ENCODE results near the gene GPR35.

Gene GPR35

GRCh38 chr2:240646176-240646899 is 21.1 kb downstream of the GPR35 start:
- Histone ChIP-seq H3K9me3 (replicated peaks in 1 of 11) (peaks cover 12 to 31% (median 22%) of the 10 kb centered on the region in 11 experiments), H3K4me1 (peaks cover 8 to 35% (median 22%) of the 10 kb centered on the region in 10 experiments; a peak in 18 of 20 replicates), H3K4me3 (no peak overlapping the region), H3K27me3 (peaks cover 9 to 23% (median 18%) of the 10 kb centered on the region in 11 experiments; a peak in 20 of 22 replicates), H4K20me1 (no peaks in the 10 kb centered on the region), H3K36me3 (no peaks in the 10 kb centered on the region), H3K27ac (no peak overlapping the region), H3K9ac (no peak overlapping the region), H3K4me2 (peak overlapping the region in 6 of 11 experiments; percentile 5 to 53 (median 32); a peak in 7 of 22 replicates)
- TF ChIP-seq Cebpa-rat (IDR thresholded peaks at IDR 0.05) = no peak

- Histone ChIP-seq H3K36me3 (no peaks in the 10 kb centered on the region), H3K4me1 (peaks cover 8 to 35% (median 22%) of the 10 kb centered on the region in 10 experiments; a peak in 18 of 20 replicates), H3K9me3 (replicated peaks in 1 of 11) (peaks cover 9 to 33% (median 22%) of the 10 kb centered on the region in 11 experiments), H4K20me1 (no peaks in the 10 kb centered on the region), H3K27ac (no peak overlapping the region), H3K27me3 (peaks cover 9 to 23% (median 18%) of the 10 kb centered on the region in 11 experiments; a peak in 20 of 22 replicates), H3K4me3 (no peak overlapping the region), H3K9ac (no peak overlapping the region), H3K4me2 (0 out of 22 replicates have a peak overlapping the region, but pooled peaks of 1 of the 11 experiments have one; percentile 38)
- no peak for TF ChIP-seq Cebpa-rat (IDR thresholded peaks at IDR 0.05)
Measured at GRCh38 chr2:240646900-240647502, 21.7 kb downstream of the GPR35 start.

DNA sequence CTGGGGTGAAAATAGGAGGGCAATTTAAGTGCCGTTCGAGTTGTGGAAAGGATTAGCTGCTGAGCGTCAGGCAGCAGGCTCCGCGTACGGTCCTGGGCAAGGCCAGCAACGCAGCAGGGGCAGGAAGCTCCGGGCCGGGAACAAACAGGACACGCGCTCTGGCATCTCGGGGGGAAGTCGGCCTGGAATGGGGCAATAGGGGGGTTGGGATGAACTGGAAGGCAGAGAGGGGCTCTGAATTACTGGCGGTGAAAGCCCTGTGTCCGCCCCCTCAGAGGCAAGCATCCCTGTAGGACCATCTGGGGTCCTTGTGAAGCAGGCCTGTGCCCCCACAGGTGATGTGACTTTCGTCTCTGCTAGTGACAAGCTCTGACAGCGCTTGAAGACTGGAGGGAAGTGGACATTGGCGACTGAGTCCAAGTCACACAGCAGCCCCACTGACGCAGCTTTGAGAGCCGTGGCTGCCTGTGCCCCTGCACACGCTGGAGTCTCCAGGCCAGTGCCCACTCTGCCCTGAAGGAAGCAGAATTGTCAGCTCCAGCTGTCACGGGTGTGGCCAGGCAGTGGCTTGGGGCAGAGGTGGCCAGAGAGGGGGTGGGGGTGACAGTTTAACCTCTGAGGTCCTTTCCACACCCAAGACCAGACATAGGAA is 22.3 kb downstream of the GPR35 start:
- H3K27me3 ChIP-seq = peaks cover 9 to 23% (median 18%) of the 10 kb centered on the region in 11 experiments; a peak in 20 of 22 replicates

GRCh38 chr2:240648155-240648649 is 22.9 kb downstream of the GPR35 start:
- no peaks in the 10 kb centered on the region for H4K20me1 ChIP-seq
- no peak for TF ChIP-seq Cebpa-rat (IDR thresholded peaks at IDR 0.05)
- H3K4me2 ChIP-seq = peak overlapping the region in 8 of 11 experiments; percentile 15 to 61 (median 40); a peak in 14 of 22 replicates
- peaks cover 0 to 21% (median 11%) of the 10 kb centered on the region in 11 experiments; a peak in 14 of 22 replicates for H3K9me3 ChIP-seq (replicated peaks in 1 of 11)
- H3K9ac ChIP-seq = no peak overlapping the region
- no peaks in the 10 kb centered on the region for H3K36me3 ChIP-seq
- no peak overlapping the region for H3K27ac ChIP-seq
- peaks cover 8 to 35% (median 22%) of the 10 kb centered on the region in 10 experiments; a peak in 18 of 20 replicates for H3K4me1 ChIP-seq
- H3K4me3 ChIP-seq = no peak overlapping the region
- H3K27me3 ChIP-seq = peaks cover 9 to 23% (median 18%) of the 10 kb centered on the region in 11 experiments; a peak in 20 of 22 replicates

More for the DNA sequence above, 22.3 kb downstream of the GPR35 start:
- Histone ChIP-seq H3K9me3 (replicated peaks in 1 of 11) (peaks cover 2 to 27% (median 16%) of the 10 kb centered on the region in 11 experiments; a peak in 20 of 22 replicates), H3K36me3 (no peaks in the 10 kb centered on the region), H3K4me1 (peaks cover 8 to 35% (median 22%) of the 10 kb centered on the region in 10 experiments; a peak in 18 of 20 replicates), H3K9ac (no peak overlapping the region), H3K4me2 (peak overlapping the region in 3 of 11 experiments; percentile 15 to 54 (median 42); a peak in 3 of 22 replicates), H4K20me1 (no peaks in the 10 kb centered on the region), H3K27ac (no peak overlapping the region), H3K4me3 (no peak overlapping the region)
- TF ChIP-seq Cebpa-rat (IDR thresholded peaks at IDR 0.05) = no peak

DNA sequence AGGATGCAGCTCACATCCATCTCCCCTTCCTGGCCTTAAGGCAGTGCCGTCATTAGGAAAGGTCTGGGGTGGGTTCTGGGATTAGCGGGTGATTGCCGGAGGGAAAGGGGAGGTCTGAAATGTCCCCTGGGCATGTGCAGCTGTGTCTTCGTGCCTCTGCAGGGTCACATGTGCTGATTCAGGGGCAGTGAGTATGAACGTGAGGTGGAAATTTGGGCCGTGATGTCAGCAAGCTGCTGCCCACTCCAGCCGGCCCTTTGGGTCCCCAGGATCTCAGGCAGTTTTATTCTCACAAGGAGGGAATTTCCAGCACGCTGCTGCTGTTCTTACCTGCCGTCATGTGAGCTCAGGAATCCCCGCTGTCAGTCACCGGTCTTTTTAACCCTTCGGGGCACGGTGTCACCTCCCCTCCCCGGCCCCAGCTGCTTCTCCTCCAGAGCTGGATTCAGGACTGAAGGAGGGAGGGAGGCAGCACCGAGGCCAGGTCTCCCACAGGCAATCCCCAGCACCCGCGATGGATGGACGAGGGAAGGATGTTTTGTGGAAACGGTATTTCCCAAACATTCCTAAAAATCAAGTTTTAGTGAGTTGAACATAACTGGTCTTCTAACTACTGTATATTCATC is 23.5 kb downstream of the GPR35 start:
- H3K36me3 ChIP-seq = no peaks in the 10 kb centered on the region
- no peak overlapping the region for H3K4me3 ChIP-seq
- no peak overlapping the region for H3K9ac ChIP-seq
- H3K27ac ChIP-seq = no peak overlapping the region
- peaks cover 9 to 23% (median 18%) of the 10 kb centered on the region in 11 experiments; a peak in 20 of 22 replicates for H3K27me3 ChIP-seq
- no peaks in the 10 kb centered on the region for H4K20me1 ChIP-seq
- peaks cover 0 to 20% (median 8%) of the 10 kb centered on the region in 11 experiments; a peak in 13 of 22 replicates for H3K9me3 ChIP-seq (replicated peaks in 1 of 11)
- no peak for TF ChIP-seq Cebpa-rat (IDR thresholded peaks at IDR 0.05)
- peaks cover 8 to 33% (median 22%) of the 10 kb centered on the region in 10 experiments; a peak in 18 of 20 replicates for H3K4me1 ChIP-seq
- peak overlapping the region in 8 of 11 experiments; percentile 15 to 61 (median 40); a peak in 14 of 22 replicates for H3K4me2 ChIP-seq

DNA sequence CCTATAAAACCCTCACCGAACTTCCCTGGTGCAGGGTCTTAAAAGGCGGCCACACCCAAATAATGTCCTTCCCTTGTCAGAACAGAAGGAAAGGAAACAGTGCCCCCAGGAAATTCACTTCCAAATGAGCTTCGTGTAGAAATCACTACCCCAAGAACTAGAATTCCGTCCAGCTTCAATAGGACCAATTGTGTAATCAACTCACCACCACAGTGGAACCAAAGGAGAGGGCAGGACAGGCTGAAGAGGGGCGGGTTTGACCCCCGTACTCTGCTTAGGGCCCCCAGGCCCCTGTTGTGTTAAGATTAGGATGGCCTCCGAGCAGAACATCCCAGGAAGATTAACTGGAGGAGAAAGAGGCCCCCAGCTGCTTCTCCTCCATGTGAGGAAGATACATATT is 24.1 kb downstream of the GPR35 start:
- peaks cover 9 to 23% (median 18%) of the 10 kb centered on the region in 11 experiments; a peak in 20 of 22 replicates for H3K27me3 ChIP-seq
- no peak overlapping the region for H3K27ac ChIP-seq
- no peaks in the 10 kb centered on the region for H3K36me3 ChIP-seq
- no peak overlapping the region for H3K9ac ChIP-seq
- H3K4me3 ChIP-seq = no peak overlapping the region
- peaks cover 0 to 20% (median 8%) of the 10 kb centered on the region in 11 experiments; a peak in 13 of 22 replicates for H3K9me3 ChIP-seq (replicated peaks in 1 of 11)
- H3K4me1 ChIP-seq = peaks cover 8 to 30% (median 17%) of the 10 kb centered on the region in 10 experiments; a peak in 18 of 20 replicates
- H4K20me1 ChIP-seq = no peaks in the 10 kb centered on the region
- no peak overlapping the region for H3K4me2 ChIP-seq
- no peak for TF ChIP-seq Cebpa-rat (IDR thresholded peaks at IDR 0.05)

DNA sequence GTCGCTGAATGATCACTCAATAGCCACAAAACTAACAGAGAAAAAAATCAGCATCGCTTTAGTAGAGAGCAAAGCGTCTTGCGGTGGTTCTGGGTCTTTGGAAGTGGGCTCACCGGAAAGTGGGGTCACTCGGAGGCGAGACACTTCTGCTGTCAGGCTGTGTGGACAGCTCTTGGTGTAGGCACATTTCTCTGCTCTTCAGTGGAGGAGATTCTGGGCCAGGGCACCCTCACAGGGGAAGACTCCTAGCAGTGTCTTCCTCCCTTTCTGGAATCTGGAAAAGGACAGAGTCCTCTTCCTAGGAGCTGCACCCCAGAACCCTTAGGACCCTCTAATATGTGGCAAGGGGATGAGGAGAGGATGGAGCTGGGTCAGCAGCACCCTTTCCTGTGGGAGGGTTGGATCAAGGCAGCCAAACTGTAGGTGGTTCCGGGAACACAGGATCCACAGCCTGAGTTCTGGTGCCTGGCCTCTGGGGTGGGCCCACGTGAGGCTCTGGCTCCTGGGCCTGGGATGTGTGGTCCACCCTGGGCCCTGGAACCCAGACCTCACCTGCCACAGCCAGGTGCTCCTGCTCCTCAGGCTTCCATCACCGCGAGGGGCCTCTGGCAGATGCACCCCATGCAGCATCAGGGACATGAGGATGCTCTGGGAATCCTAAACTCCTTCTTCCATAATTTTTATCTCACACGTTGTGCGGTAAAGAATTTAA is 25.1 kb downstream of the GPR35 start:
- H3K9me3 ChIP-seq (replicated peaks in 1 of 11) = peaks cover 0 to 20% (median 8%) of the 10 kb centered on the region in 11 experiments; a peak in 13 of 22 replicates
- no peak for TF ChIP-seq Cebpa-rat (IDR thresholded peaks at IDR 0.05)

More for the DNA sequence above, 25.1 kb downstream of the GPR35 start:
- Histone ChIP-seq H3K36me3 (no peaks in the 10 kb centered on the region), H3K4me2 (no peak overlapping the region), H3K9ac (no peak overlapping the region), H3K4me1 (peaks cover 11 to 22% (median 15%) of the 10 kb centered on the region in 10 experiments), H3K27ac (no peak overlapping the region), H3K4me3 (no peak overlapping the region), H3K27me3 (peaks cover 9 to 23% (median 18%) of the 10 kb centered on the region in 11 experiments; a peak in 20 of 22 replicates), H4K20me1 (no peaks in the 10 kb centered on the region)

All from BLaER1 treated with 17β-estradiol and CSF1 and Interleukin-3, amounts not matched to agents 10 nM and 100 nM (cell line).